Keratinocyte (primary cell): ENCODE results near the gene AKAP6. TPM values are rescaled to one million over a fixed set of nuclear protein-coding genes. Genes with fewer than 3 reads are reported as not detected.

ENCODE experiments used
- DNase-seq: peaks from one replicate; pipeline ENCODE4 v3.0.0-alpha.2; 2011; ENCODE audit warnings: low read depth, missing footprints, low spot score
- FAIRE-seq: peaks from 2 replicates; lab custom pipeline; 2011; peaks lifted over from hg19 to GRCh38; lab: Jason Lieb, UNC
- H2AFZ ChIP-seq: 2 replicates; pipeline ENCODE4 v1.6.0; 2012; ENCODE audit warnings: low read length, control low read depth, inconsistent platforms; ENCODE audit not compliant: control insufficient read depth
- H3K27ac ChIP-seq: 2 replicates; pipeline ENCODE4 v1.5.1; 2011; ENCODE audit warnings: low read length; ENCODE audit not compliant: control insufficient read depth, insufficient read depth
- H3K27me3 ChIP-seq: 3 replicates; pipeline ENCODE4 v1.6.0; 2011; ENCODE audit warnings: low read length; ENCODE audit not compliant: control insufficient read depth, insufficient read depth; ENCODE audit errors: extremely low read depth
- H3K36me3 ChIP-seq, 2 experiments: 2 replicates in 1 of 2; 3 replicates in 1 of 2; pipeline ENCODE4 v1.5.1; 2011; ENCODE audit warnings: low read length in 2 of 2, mild to moderate bottlenecking in 1 of 2; ENCODE audit not compliant: control insufficient read depth in 2 of 2, insufficient read depth in 2 of 2; ENCODE audit errors: extremely low read depth in 1 of 2
- H3K4me1 ChIP-seq: 3 replicates; pipeline ENCODE4 v1.5.1; 2011; ENCODE audit warnings: low read length; ENCODE audit not compliant: control insufficient read depth, insufficient read depth; ENCODE audit errors: extremely low read depth
- H3K4me2 ChIP-seq: 3 replicates; pipeline ENCODE4 v1.6.0; 2011; ENCODE audit warnings: low read depth, low read length; ENCODE audit not compliant: control insufficient read depth, insufficient read depth; ENCODE audit errors: extremely low read depth
- H3K4me3 ChIP-seq, 3 experiments: fragments of 200-600 bp in 1 of 3; sonication (generic) in 1 of 3; 2 replicates in 2 of 3; 3 replicates in 1 of 3; pipeline ENCODE4 v1.5.1; 2011 to 2016; ENCODE audit warnings: low read length in 3 of 3, mild to moderate bottlenecking in 3 of 3, control low read depth in 2 of 3, inconsistent platforms in 1 of 3, low read depth in 1 of 3, mixed read lengths in 1 of 3, mixed run types in 1 of 3, moderate library complexity in 1 of 3; ENCODE audit not compliant: control insufficient read depth in 2 of 3, insufficient read depth in 2 of 3; ENCODE audit errors: extremely low read depth in 1 of 3
- H3K79me2 ChIP-seq: 2 replicates; pipeline ENCODE4 v1.6.0; 2012; ENCODE audit warnings: low read length; ENCODE audit not compliant: control insufficient read depth, insufficient read depth
- H3K9ac ChIP-seq: 3 replicates; pipeline ENCODE4 v1.6.0; 2011; ENCODE audit warnings: low read length; ENCODE audit not compliant: control insufficient read depth, insufficient read depth; ENCODE audit errors: extremely low read depth
- H3K9me1 ChIP-seq: 3 replicates; pipeline ENCODE4 v1.6.0; 2011; ENCODE audit warnings: low read length; ENCODE audit not compliant: control insufficient read depth, insufficient read depth; ENCODE audit errors: extremely low read depth
- H3K9me3 ChIP-seq: 2 replicates; pipeline ENCODE4 v1.5.1; 2012; ENCODE audit warnings: low read depth, low read length; ENCODE audit not compliant: control insufficient read depth
- H4K20me1 ChIP-seq: 3 replicates; pipeline ENCODE4 v1.6.0; 2011; ENCODE audit warnings: low read length; ENCODE audit not compliant: control insufficient read depth, insufficient read depth; ENCODE audit errors: extremely low read depth
- EZH2 ChIP-seq: IDR thresholded peaks from one replicate; pipeline ENCODE4 v1.6.1; 2012; ENCODE audit warnings: inconsistent platforms, mild to moderate bottlenecking, low read length, moderate library complexity
- dilution Hi-C: fragments of 300-500 bp; cut with MboI; formaldehyde crosslinking; loops from one replicate; pipeline ENCODE4 v1.7.0; 2020; ENCODE audit warnings: low sequenced_read_pairs; ENCODE audit not compliant: extremely low pct_ligation_motif_present
- polyA plus RNA-seq, 5 experiments: library from polyadenylated mRNA; depleted of rRNA in 3 of 5; stranded (reverse) in 3 of 5; stranded (forward) in 1 of 5; unstranded in 1 of 5; fragments of >200 nt; gene quantifications; 1 replicate in 1 of 5; 2 replicates in 3 of 5; 3 replicates in 1 of 5; pipeline versions ENCODE4 v1.2.1 to v1.2.3, GENCODE V29; 2011 to 2012; ENCODE audit warnings: missing spikeins in 2 of 5, low read depth in 1 of 5, low replicate concordance in 1 of 5
- TF ChIP-seq, protein P1 (sequence below), 3 experiments: IDR thresholded peaks in 1 of 3; conservative IDR thresholded peaks in 1 of 3; optimal IDR thresholded peaks in 1 of 3; 2 replicates in 2 of 3; 3 replicates in 1 of 3; pipeline versions ENCODE3 to v1.5.1; 2011; ENCODE audit warnings: low read length in 3 of 3, mild to moderate bottlenecking in 3 of 3, moderate library complexity in 2 of 3, control low read depth in 1 of 3, inconsistent platforms in 1 of 3; ENCODE audit not compliant: insufficient read depth in 2 of 3; ENCODE audit errors: extremely low read depth in 1 of 3

Gene AKAP6
- polyA plus RNA-seq, 1 donor (not counting 4 experiments of a cell fraction or from before 2014, with no cell fraction given) = 2.0 TPM

DNA sequence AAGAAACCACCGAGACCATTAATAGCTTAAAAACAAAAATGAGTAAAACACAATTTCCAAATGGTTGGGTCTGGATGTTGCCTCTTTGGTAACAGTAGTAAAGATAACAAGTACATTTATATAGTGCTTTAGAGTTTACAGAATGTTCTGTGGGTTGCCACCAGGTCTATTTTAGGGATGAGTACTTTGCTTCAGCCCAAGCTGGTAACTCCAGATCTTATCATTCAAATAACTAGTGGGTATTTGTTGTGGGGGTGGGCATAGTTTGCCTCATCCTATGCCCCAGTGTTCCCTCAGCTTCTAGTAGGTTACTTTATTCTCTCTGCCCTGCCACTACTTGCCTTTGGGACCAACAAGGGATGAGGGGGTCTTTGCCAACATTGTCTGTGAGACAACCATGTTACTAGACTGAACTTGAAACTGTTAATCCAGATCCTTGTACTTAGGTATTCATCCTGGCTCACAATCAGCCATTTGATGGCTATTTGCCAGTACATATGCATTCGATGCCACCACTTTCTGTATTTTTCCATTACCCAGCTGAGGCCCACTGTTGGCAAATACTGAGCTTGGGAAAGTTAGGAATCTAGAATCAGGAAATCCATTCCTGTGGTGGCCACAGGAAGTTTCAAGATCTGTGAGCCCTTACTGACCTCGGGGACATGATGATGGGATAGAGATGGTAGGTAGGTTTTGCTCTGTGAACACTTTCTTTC lies 17.6 kb upstream of the AKAP6 start:
- H3K27me3 ChIP-seq = no peaks in the 10 kb centered on the region
- dilution Hi-C loops = no loop called here
- peak overlapping the region; percentile 33 for H3K4me2 ChIP-seq
- FAIRE-seq (peak; percentile 82), DNase-seq (no peak)
- no peak for TF ChIP-seq EZH2
- TF ChIP-seq, protein P1, sequence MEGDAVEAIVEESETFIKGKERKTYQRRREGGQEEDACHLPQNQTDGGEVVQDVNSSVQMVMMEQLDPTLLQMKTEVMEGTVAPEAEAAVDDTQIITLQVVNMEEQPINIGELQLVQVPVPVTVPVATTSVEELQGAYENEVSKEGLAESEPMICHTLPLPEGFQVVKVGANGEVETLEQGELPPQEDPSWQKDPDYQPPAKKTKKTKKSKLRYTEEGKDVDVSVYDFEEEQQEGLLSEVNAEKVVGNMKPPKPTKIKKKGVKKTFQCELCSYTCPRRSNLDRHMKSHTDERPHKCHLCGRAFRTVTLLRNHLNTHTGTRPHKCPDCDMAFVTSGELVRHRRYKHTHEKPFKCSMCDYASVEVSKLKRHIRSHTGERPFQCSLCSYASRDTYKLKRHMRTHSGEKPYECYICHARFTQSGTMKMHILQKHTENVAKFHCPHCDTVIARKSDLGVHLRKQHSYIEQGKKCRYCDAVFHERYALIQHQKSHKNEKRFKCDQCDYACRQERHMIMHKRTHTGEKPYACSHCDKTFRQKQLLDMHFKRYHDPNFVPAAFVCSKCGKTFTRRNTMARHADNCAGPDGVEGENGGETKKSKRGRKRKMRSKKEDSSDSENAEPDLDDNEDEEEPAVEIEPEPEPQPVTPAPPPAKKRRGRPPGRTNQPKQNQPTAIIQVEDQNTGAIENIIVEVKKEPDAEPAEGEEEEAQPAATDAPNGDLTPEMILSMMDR (optimal IDR thresholded peaks at IDR 0.05 in 1 of 3, IDR thresholded peaks at IDR 0.05 in 1 of 3, conservative IDR thresholded peaks at IDR 0.05 in 1 of 3; ENCODE audit: extremely low read depth in 1 of 3, insufficient read depth in 2 of 3, low read length in 3 of 3) = no peak
- H3K9me3 ChIP-seq = no peaks in the 10 kb centered on the region
- H3K9me1 ChIP-seq = no peaks in the 10 kb centered on the region
- no peaks in the 10 kb centered on the region for H3K79me2 ChIP-seq
- H3K27ac ChIP-seq = no peak overlapping the region
- H4K20me1 ChIP-seq = no peaks in the 10 kb centered on the region
- peaks cover 28% of the 10 kb centered on the region for H3K4me1 ChIP-seq
- H3K36me3 ChIP-seq = no peaks in the 10 kb centered on the region
- peak overlapping the region; percentile 28 for H2AFZ ChIP-seq
- H3K4me3 ChIP-seq = no peak overlapping the region
- no peak overlapping the region for H3K9ac ChIP-seq

DNA sequence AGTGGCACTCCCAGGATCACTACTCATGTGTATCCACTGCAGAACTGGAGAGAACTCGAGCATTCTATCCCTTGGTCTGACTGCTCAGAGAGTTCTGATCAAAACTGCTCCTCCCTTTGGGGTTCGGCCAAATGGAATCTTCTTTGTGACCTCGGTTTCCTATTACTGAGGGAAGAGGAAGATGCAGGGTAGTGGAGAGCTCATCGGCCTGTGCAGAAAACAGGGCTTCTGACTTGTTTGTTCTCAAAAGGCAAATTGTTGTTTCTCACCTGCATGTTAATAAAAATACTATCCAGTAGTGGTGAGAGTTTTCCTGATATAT lies 17.1 kb upstream of the AKAP6 start:
- no peak overlapping the region for H3K9ac ChIP-seq
- TF ChIP-seq, protein P1 (optimal IDR thresholded peaks at IDR 0.05 in 1 of 3, IDR thresholded peaks at IDR 0.05 in 1 of 3, conservative IDR thresholded peaks at IDR 0.05 in 1 of 3; ENCODE audit: extremely low read depth in 1 of 3, insufficient read depth in 2 of 3, low read length in 3 of 3) = no peak
- no peak for TF ChIP-seq EZH2
- peaks cover 23% of the 10 kb centered on the region for H3K4me1 ChIP-seq
- FAIRE-seq = no peak
- no peaks in the 10 kb centered on the region for H3K9me1 ChIP-seq
- no peaks in the 10 kb centered on the region for H3K27me3 ChIP-seq
- no peaks in the 10 kb centered on the region for H4K20me1 ChIP-seq
- H3K4me2 ChIP-seq = peak overlapping the region; percentile 33
- H3K79me2 ChIP-seq = no peaks in the 10 kb centered on the region
- H3K27ac ChIP-seq = no peak overlapping the region
- DNase-seq = no peak
- no peak overlapping the region for H3K4me3 ChIP-seq
- H3K36me3 ChIP-seq = no peaks in the 10 kb centered on the region
- no peaks in the 10 kb centered on the region for H3K9me3 ChIP-seq
- H2AFZ ChIP-seq = peak overlapping the region; percentile 28
- dilution Hi-C loops = no loop called here
